HG03439 (cell line): ENCODE measurements around the gene ZKSCAN4.
A peak's percentile ranks its signal among the peaks of the same experiment; 100 is the strongest.

Experiments
- ATAC-seq: cut with Tn5 transposase; IDR thresholded peaks from one replicate; pipeline ENCODE4 v1.9.1; 2021; ENCODE audit warnings: mild to moderate bottlenecking, moderate library complexity; ENCODE audit not compliant: unreplicated experiment

The ZKSCAN4 gene

GRCh38 chr6:28252009-28252975, at the start of gene ZKSCAN4:
ZKSCAN4 (minus strand) TSS chr6:28252269; CDS start chr6:28251980, 289 bp downstream.
- ATAC-seq, result peak; percentile 76

- ATAC-seq, result no peak
Observed at GRCh38 chr6:28296520-28297060, 44.5 kb upstream of the ZKSCAN4 start.

DNA sequence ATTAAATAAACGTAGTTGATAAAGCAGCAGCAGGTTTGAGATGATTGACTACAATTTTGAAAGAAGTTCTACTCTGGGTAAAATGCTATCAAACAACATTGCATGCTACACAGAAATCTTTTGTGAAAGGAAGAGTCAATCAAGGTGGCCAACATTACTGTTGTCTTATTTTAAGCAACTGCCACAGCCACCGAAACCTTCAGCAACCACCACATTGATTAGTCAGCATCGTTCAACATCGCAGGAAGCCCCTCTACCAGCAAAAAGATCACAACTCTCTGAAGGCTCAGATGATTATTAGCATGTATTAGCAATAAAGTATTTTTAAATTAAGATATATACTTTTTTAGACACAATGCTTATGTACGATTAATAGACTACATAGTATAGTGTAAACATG, 43.3 kb upstream of the ZKSCAN4 start:
- ATAC-seq, result no peak

DNA sequence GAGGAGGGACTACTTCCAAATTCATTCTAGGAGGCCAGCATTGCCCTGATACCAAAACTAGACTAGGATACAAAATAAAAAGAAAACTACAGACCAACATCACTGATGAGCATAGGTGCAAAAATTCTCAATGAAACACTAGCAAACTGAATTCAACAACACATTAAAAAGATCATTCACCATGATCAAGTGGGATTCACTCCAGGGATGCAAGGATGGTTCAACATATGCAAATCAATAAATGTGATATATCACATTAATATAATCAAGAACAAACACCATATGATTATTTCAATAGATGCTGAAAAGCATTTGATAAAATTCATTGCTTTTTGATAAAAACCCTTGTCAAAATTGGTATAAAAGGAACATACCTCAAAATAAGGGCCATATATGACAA, 39.5 kb upstream of the ZKSCAN4 start:
- ATAC-seq, result no peak

GRCh38 chr6:28282926-28283325, 30.9 kb upstream of the ZKSCAN4 start:
- ATAC-seq, result no peak

- ATAC-seq, result peak; percentile 85
Observed at GRCh38 chr6:28281288-28282064, 29.4 kb upstream of the ZKSCAN4 start, which contains the start of gene PGBD1. PGBD1 (plus strand) TSS chr6:28281572; CDS start chr6:28283814, 2,242 bp downstream.

DNA sequence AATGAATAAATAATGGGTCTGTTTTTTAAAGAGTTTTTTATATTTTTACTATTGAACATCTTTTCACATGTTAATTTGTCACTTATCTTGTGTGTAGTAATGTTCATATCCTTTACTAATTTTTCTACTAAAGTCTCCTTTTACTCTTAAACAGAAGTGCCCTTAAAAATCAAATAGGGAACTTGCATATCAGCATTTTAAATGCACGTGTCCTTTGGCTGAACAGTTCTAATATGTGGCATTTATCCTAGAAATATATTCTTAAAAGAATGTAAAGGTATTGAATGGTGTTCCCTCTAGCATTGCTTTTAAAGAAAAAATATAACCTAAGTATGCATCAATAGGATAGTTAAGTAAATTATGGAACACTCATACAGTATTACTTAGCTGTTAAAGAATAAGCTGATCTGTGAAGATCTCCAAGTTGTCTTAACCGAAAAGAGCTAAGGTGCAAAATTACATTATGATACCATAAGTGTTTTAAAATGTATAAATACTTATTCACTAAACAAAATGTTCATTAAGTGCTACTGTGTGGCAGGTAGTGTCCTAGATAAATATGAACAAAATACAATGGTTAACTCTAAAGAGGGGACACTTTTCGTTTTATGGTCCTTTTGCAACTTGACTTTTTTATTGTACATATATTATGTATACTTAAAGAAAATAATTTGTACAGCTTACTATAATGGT, 28.7 kb upstream of the ZKSCAN4 start:
- no peak for ATAC-seq

DNA sequence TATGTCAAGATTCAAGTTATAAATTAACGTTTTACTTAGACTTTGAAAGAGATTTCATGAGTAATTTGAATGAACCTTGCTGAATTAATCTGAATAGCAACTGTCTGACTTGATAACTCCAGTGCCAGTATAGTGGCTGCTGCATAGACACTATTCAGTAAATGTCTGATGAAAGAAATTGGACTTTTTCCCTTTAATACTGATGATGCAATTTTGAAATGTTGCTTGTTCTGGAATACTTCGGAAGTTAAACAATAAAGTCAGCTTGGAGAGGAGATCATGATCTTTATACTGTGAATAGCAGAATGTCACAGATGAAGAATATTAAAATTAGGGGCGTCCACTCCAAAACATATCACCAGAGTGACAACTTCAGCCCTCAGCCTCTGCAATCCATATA, 25.7 kb upstream of the ZKSCAN4 start:
- no peak for ATAC-seq

DNA sequence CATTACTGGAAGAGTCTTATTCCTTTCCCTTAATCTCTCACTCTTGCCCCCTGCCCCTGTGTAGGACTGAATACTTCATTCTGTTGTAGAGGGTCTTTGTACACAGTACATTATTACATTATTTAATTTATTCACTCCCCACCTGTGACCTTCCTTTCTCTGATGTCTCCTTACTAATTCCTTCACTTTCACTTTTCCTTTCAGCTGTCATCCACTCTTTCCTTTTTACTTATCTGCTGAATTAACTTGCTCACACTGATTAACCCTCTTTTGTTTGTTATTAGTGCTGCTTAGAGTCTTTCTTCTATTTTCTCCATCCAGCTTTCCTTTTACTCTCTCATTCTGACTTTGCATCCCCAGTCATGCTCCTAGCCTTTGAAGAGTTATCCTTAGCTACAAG, 22.8 kb upstream of the ZKSCAN4 start:
- no peak for ATAC-seq

DNA sequence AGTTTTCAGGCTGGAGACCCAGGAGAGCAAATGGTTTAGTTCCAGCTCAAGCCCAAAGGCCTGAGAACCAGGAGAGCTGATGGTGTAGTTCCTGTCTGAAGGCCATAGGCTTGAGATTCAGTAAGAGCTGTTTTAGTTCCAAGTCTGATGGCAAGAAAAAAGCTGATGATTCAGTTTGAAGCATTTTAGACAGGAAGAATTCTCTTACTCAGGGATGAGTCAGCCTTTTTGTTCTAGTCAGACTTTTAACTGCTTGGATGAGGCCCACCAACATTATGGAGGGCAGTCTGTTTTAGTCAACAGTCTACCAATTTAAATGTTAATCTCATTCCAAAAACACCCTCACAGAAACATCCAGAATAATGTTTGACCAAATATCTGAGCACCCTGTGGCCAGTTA, 17.4 kb upstream of the ZKSCAN4 start:
- no peak for ATAC-seq

DNA sequence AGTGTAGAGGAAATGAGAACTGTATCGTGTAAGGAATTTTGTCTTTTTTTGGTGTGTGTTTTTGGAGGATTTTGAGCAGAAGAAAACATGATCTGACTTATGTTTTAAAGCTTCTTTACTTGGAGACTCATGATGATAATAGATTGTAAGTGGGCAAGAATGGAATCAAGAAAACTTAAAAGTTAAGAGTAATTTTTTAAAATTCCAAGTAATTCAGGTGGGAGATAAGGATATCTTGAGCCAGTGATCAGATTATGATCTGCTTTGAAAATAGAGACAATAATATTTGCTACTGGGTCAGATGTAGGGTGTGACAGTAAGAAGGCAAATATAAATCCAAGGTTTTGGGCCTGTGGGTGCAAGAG, 15.6 kb upstream of the ZKSCAN4 start:
- ATAC-seq, result no peak

- ATAC-seq, result peak; percentile 92
Observed at GRCh38 chr6:28266962-28267694, 15.1 kb upstream of the ZKSCAN4 start, which contains the start of gene ZSCAN26. ZSCAN26 (plus strand) TSS chr6:28267143; CDS start chr6:28271920, 4,777 bp downstream.

DNA sequence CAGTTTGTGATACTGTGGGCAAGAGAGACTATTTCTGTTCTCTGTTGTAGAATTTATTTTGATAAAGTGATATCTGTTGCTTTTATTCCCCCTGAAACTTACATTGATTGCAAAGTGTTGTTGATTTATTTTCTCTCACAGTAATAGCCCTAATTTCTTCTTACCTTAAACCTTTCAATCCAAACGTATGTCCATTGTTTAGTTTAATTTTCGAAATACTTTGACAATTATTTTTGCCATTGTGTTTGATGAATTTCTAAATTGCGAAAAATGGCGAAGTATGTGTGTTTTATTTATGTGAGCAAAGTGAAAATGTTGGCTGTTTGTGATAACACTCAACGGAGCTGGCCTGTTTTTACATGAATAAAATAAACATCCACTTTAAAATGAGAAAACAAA, 14.5 kb upstream of the ZKSCAN4 start:
- ATAC-seq, result no peak

GRCh38 chr6:28264834-28265401, 12.8 kb upstream of the ZKSCAN4 start:
- ATAC-seq, result no peak

GRCh38 chr6:28263922-28264321, 11.9 kb upstream of the ZKSCAN4 start:
- ATAC-seq, result no peak

GRCh38 chr6:28258877-28259777, 7.1 kb upstream of the ZKSCAN4 start, which contains the start of gene NKAPL:
NKAPL (plus strand) TSS chr6:28259297; CDS start chr6:28259372, 75 bp downstream.
- no peak for ATAC-seq

DNA sequence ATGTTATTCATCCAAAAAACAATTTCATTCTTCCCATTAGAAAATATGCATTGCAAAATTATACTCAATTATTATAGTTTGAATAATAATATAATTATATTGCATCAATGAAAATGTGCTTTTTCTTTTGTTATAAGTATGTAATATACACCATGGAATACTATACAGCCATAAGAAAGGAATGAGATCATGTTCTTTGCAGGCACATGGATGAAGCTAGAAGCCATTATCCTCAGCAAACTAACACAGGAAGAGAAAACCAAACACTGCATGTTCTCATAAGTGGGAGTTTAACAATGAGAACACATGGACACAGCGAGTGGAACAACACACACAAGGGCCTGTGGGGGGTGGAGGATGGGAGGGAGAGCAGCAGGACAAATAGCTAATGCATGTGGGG, 5.0 kb upstream of the ZKSCAN4 start:
- ATAC-seq, result no peak

DNA sequence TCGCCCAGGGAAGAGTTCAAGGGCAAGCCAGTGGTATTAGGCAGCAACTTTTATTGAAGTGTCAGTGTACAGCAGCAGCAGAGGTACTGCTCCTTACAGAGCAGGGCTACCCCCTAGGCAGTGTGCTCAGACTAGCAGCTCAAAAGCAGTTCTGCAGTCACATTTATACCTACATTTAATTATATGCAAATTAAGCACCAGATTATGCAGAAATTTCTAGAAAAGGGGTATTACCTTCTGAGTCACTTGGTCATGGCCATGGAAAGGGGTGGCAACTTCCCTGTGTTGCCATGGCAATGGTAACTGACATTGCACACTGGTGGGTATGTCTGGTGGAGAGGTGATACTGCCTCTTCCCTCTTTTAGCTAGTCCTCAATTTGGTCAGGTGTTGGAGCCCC, 2.1 kb upstream of the ZKSCAN4 start:
- ATAC-seq, result no peak

DNA sequence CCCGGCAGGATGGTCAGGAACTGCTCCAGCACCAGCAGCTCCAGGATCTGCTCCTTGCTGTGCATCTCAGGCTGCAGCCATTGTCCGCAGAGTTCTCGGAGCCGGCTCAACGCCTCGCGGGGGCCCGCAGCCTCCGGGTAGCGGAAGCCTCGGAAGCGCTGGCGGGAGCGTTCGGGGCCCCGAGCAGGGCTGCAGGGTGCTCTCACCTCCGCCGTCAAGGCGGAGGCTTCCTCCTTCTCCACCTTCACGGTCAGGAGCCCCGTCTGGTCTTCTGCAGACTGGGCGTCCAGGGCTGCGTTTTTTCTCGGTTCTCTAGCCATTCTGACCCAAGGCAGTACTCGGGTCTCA, 434 bp downstream of the ZKSCAN4 start:
- ATAC-seq, result peak; percentile 31
